ENCODE results near the gene TNFAIP3.

DNA sequence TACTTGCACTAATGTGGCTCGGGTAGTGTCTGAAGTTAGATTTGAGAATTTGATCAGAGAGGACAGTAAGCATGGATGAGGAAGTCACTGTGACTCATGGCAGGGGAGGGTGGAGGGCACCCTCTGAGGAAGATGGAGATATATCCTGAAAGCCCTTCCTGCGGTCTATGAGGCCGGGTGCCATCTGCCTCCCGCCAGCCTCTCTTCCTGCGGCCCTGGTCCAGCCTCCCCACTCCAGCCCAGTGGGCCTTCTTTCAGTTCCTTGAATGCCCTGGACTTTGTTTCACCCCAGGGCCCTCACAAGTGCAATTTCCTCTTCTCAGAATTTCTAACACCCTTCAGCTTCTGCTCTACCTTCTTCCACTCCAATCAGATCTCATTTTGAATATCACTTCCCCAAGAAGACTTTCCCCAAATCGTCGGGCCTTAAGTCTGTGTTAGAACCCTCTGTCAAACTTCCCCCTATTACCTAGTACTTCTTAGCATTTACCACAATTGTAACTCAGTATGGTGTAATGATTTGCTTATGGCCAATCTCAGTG, 20.2 kb upstream of the TNFAIP3 start:
- TF ChIP-seq CTCF (IDR thresholded peaks at IDR 0.05; ENCODE audit: insufficient read depth, low read length) (no peak), POLR2AphosphoS5 (IDR thresholded peaks at IDR 0.05; ENCODE audit: low read depth) (peak; percentile 76)
- TF ChIP-seq, protein P1, sequence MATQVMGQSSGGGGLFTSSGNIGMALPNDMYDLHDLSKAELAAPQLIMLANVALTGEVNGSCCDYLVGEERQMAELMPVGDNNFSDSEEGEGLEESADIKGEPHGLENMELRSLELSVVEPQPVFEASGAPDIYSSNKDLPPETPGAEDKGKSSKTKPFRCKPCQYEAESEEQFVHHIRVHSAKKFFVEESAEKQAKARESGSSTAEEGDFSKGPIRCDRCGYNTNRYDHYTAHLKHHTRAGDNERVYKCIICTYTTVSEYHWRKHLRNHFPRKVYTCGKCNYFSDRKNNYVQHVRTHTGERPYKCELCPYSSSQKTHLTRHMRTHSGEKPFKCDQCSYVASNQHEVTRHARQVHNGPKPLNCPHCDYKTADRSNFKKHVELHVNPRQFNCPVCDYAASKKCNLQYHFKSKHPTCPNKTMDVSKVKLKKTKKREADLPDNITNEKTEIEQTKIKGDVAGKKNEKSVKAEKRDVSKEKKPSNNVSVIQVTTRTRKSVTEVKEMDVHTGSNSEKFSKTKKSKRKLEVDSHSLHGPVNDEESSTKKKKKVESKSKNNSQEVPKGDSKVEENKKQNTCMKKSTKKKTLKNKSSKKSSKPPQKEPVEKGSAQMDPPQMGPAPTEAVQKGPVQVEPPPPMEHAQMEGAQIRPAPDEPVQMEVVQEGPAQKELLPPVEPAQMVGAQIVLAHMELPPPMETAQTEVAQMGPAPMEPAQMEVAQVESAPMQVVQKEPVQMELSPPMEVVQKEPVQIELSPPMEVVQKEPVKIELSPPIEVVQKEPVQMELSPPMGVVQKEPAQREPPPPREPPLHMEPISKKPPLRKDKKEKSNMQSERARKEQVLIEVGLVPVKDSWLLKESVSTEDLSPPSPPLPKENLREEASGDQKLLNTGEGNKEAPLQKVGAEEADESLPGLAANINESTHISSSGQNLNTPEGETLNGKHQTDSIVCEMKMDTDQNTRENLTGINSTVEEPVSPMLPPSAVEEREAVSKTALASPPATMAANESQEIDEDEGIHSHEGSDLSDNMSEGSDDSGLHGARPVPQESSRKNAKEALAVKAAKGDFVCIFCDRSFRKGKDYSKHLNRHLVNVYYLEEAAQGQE (IDR thresholded peaks at IDR 0.05; ENCODE audit: insufficient replicate concordance, low read depth) = no peak

Data from HL-60 (cell line).